Measurements from ENCODE around the gene CDYL2.
A peak's percentile ranks its signal among the peaks of the same experiment; 100 is the strongest.

DNA sequence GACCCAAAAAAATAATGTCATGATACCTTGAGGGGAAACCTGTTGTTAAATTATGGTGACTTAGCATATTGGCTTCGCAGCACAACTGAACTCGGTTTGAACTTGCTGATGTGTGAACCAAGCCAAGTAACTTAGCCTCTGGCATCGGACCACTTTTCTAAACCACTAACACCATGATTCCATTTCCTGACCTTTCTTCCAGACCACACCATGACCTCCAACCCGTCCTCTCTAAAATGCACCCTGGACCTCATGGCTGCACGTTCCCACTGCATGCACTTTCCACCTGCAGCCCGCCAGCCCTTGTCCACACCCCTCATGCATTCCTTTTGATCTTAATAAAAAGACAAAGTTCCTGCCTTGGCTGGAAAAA is 234.3 kb downstream of the CDYL2 start:
- TF ChIP-seq HNF4A (conservative IDR thresholded peaks at IDR 0.05), result peak; percentile 66 to 90
- TF ChIP-seq RAD21 (IDR thresholded peaks at IDR 0.05), result peak in 1 of 2 donors; percentile 43
- TF ChIP-seq, protein P1, sequence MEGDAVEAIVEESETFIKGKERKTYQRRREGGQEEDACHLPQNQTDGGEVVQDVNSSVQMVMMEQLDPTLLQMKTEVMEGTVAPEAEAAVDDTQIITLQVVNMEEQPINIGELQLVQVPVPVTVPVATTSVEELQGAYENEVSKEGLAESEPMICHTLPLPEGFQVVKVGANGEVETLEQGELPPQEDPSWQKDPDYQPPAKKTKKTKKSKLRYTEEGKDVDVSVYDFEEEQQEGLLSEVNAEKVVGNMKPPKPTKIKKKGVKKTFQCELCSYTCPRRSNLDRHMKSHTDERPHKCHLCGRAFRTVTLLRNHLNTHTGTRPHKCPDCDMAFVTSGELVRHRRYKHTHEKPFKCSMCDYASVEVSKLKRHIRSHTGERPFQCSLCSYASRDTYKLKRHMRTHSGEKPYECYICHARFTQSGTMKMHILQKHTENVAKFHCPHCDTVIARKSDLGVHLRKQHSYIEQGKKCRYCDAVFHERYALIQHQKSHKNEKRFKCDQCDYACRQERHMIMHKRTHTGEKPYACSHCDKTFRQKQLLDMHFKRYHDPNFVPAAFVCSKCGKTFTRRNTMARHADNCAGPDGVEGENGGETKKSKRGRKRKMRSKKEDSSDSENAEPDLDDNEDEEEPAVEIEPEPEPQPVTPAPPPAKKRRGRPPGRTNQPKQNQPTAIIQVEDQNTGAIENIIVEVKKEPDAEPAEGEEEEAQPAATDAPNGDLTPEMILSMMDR (IDR thresholded peaks at IDR 0.05; ENCODE audit: low read depth, low read length, missing input control), result no peak
- TF ChIP-seq, protein P2, sequence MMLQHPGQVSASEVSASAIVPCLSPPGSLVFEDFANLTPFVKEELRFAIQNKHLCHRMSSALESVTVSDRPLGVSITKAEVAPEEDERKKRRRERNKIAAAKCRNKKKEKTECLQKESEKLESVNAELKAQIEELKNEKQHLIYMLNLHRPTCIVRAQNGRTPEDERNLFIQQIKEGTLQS (IDR thresholded peaks at IDR 0.05), result no peak

Data from liver (tissue), 3 donors.